ENCODE measurements around the gene PCDHGA1. TPM values are rescaled to one million over a fixed set of nuclear protein-coding genes. Genes with fewer than 3 reads are reported as not detected.
A peak's percentile ranks its signal among the peaks of the same experiment; 100 is the strongest.
"Not testable (repeated sequence)": the region's sequence is repeated elsewhere in the genome, so short reads cannot be mapped to it uniquely, and the experiment has no call there.

Gene PCDHGA1
- total RNA-seq, 2 donors from 2014 or later, result 0.33 to 0.78 TPM

DNA sequence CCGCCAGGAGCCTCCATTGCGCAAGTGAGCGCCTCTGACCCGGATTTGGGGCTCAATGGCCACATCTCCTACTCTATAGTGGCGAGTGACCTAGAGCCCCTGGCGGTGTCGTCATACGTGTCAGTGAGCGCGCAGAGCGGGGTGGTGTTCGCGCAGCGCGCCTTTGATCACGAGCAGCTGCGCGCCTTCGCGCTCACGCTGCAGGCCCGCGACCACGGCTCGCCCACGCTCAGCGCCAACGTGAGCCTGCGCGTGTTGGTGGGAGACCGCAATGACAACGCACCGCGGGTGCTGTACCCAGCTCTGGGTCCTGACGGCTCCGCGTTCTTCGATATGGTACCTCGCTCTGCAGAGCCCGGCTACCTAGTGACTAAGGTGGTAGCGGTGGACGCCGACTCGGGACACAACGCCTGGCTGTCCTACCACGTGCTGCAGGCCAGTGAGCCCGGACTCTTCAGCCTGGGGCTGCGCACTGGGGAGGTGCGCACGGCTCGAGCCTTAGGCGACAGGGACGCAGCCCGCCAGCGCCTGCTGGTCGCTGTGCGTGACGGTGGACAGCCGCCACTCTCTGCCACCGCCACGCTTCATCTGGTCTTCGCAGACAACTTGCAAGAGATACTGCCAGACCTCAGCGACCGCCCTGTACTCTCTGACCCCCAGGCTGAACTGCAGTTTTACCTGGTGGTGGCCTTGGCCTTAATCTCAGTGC is 79.4 kb downstream of the PCDHGA1 start:
- Histone ChIP-seq H3K36me3 (replicated peaks in 1 of 2; ENCODE audit: insufficient read depth in 1 of 2, low read depth in 2 of 2) (no peaks in the 10 kb centered on the region), H3K4me1 (no peaks in the 10 kb centered on the region), H3K4me3 (no peak overlapping the region), H3K27ac (no peak overlapping the region), H3K27me3 (no peaks in the 10 kb centered on the region), H3K9me3 (peaks cover 0 to 77% (median 9%) of the 10 kb centered on the region in 3 donors)
- 20 to 33% methylated on average over 6 to 62 of the region's 64 CpGs for WGBS, 2 donors
- intact Hi-C loops (cut with DNase I), result loop anchor here (10.0 kb wide), 1 partner anchor 105 kb away; no protein-coding TSS in a partner anchor
- ATAC-seq (no peak), DNase-seq (no peak)
- TF ChIP-seq POLR2A (IDR thresholded peaks at IDR 0.05), result no peak
- TF ChIP-seq, protein P1, sequence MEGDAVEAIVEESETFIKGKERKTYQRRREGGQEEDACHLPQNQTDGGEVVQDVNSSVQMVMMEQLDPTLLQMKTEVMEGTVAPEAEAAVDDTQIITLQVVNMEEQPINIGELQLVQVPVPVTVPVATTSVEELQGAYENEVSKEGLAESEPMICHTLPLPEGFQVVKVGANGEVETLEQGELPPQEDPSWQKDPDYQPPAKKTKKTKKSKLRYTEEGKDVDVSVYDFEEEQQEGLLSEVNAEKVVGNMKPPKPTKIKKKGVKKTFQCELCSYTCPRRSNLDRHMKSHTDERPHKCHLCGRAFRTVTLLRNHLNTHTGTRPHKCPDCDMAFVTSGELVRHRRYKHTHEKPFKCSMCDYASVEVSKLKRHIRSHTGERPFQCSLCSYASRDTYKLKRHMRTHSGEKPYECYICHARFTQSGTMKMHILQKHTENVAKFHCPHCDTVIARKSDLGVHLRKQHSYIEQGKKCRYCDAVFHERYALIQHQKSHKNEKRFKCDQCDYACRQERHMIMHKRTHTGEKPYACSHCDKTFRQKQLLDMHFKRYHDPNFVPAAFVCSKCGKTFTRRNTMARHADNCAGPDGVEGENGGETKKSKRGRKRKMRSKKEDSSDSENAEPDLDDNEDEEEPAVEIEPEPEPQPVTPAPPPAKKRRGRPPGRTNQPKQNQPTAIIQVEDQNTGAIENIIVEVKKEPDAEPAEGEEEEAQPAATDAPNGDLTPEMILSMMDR (IDR thresholded peaks at IDR 0.05), result no peak

DNA sequence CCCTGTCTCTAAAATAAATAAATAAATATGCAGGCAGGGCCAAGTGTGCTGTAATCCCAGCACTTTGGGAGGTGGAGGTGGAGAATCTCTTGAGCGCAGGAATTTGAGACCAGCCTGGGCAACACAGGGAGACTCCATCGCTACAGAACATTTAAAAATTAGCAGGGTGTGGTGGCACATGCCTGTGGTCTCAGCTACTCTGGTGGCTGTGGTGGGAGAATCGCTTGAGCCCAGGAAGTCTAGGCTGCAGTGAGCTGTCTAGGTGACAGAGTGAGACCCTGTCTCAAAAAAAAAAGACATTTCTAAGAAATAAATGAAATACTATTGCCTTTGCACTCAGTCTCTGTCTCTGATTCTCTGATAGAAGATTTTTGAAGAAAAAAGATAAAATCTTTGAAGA is 81.3 kb downstream of the PCDHGA1 start:
- Histone ChIP-seq H3K36me3 (replicated peaks in 1 of 2; ENCODE audit: insufficient read depth in 1 of 2, low read depth in 2 of 2) (no peaks in the 10 kb centered on the region), H3K9me3 (peaks cover 0 to 68% (median 5%) of the 10 kb centered on the region in 3 donors), H3K27ac (no peak overlapping the region), H3K27me3 (no peaks in the 10 kb centered on the region), H3K4me3 (no peak overlapping the region), H3K4me1 (no peaks in the 10 kb centered on the region)
- no peak for TF ChIP-seq POLR2A (IDR thresholded peaks at IDR 0.05)
- no peak for ATAC-seq
- intact Hi-C loops (cut with DNase I), result loop anchor here (10.0 kb wide), 1 partner anchor 103 kb away; no protein-coding TSS in a partner anchor
- no peak for DNase-seq
- 61 to 66% methylated on average over 3 of the region's 3 CpGs for WGBS, 2 donors

GRCh38 chr5:141412854-141413539 is 82.7 kb downstream of the PCDHGA1 start, which contains the start of gene PCDHGA10:
Gene PCDHGA10, plus strand, starts transcription at chr5:141412987. Its CDS starts 189 bp downstream, at chr5:141413176.
- 19 to 24% methylated on average over 31 of the region's 31 CpGs for WGBS, 2 donors
- Histone ChIP-seq H3K4me3 (no peak within 1 kb of the TSS), H3K27ac (no peak within 1 kb of the TSS), H3K9me3 (peaks cover 0 to 67% (median 7%) of the 10 kb centered on the region in 3 donors), H3K4me1 (no peaks in the 10 kb centered on the region), H3K27me3 (no peaks in the 10 kb centered on the region), H3K36me3 (replicated peaks in 1 of 2; ENCODE audit: insufficient read depth in 1 of 2, low read depth in 2 of 2) (no peaks in the 10 kb centered on the region)
- no peak for ATAC-seq
- DNase-seq, result peak in 3 of 4 donors; percentile 40 to 54 (median 40)
- TF ChIP-seq, protein P1 (IDR thresholded peaks at IDR 0.05), result peak in 4 of 7 experiments; percentile 16 to 43 (median 32)
- no peak for TF ChIP-seq POLR2A (IDR thresholded peaks at IDR 0.05)
- intact Hi-C loops (cut with DNase I), result loop anchor here (10.0 kb wide), 1 partner anchor 102 kb away; no protein-coding TSS in a partner anchor

GRCh38 chr5:141413540-141414069 is 83.3 kb downstream of the PCDHGA1 start:
- ATAC-seq, result no peak
- peaks cover 0 to 70% (median 7%) of the 10 kb centered on the region in 3 donors for H3K9me3 ChIP-seq
- no peak for TF ChIP-seq POLR2A (IDR thresholded peaks at IDR 0.05)
- TF ChIP-seq, protein P1 (IDR thresholded peaks at IDR 0.05), result no peak
- H3K27me3 ChIP-seq, result no peaks in the 10 kb centered on the region
- WGBS, 2 donors, result 18 to 23% methylated on average over 24 to 25 of the region's 25 CpGs
- H3K27ac ChIP-seq, result no peak overlapping the region
- DNase-seq, result no peak
- intact Hi-C loops (cut with DNase I), result loop anchor here (10.0 kb wide), 1 partner anchor 101 kb away; no protein-coding TSS in a partner anchor
- no peaks in the 10 kb centered on the region for H3K4me1 ChIP-seq
- no peak overlapping the region for H3K4me3 ChIP-seq
- H3K36me3 ChIP-seq (replicated peaks in 1 of 2; ENCODE audit: insufficient read depth in 1 of 2, low read depth in 2 of 2), result no peaks in the 10 kb centered on the region

- ATAC-seq; H3K4me1 ChIP-seq; H3K27me3 ChIP-seq; H3K36me3 ChIP-seq (replicated peaks in 1 of 2; ENCODE audit: insufficient read depth in 1 of 2, low read depth in 2 of 2); H3K4me3 ChIP-seq; DNase-seq; H3K27ac ChIP-seq: not testable (repeated sequence)
- WGBS, 2 donors, result 19 to 28% methylated on average over 26 to 46 of the region's 46 CpGs
- intact Hi-C loops (cut with DNase I), result loop anchor here (10.0 kb wide), 1 partner anchor 100 kb away; no protein-coding TSS in a partner anchor
- peaks cover 0 to 70% (median 9%) of the 10 kb centered on the region in 3 donors for H3K9me3 ChIP-seq
Measured at GRCh38 chr5:141414548-141415274, 84.4 kb downstream of the PCDHGA1 start.

DNA sequence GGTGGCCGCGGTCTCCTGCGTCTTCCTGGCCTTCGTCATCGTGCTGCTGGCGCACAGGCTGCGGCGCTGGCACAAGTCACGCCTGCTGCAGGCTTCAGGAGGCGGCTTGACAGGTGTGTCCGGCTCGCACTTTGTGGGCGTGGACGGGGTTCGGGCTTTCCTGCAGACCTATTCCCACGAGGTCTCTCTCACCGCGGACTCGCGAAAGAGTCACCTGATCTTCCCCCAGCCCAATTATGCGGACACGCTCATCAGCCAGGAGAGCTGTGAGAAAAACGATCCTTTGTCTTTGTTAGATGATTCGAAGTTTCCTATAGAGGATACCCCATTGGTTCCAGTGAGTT is 84.9 kb downstream of the PCDHGA1 start:
- H3K9me3 ChIP-seq, result peaks cover 0 to 70% (median 8%) of the 10 kb centered on the region in 3 donors
- H3K4me1 ChIP-seq; H3K27me3 ChIP-seq; H3K36me3 ChIP-seq (replicated peaks in 1 of 2; ENCODE audit: insufficient read depth in 1 of 2, low read depth in 2 of 2); H3K4me3 ChIP-seq; ATAC-seq; H3K27ac ChIP-seq; DNase-seq: not testable (repeated sequence)
- intact Hi-C loops (cut with DNase I), result loop anchor here (10.0 kb wide), 1 partner anchor 100 kb away; no protein-coding TSS in a partner anchor
- WGBS, 2 donors, result 13 to 30% methylated on average over 22 to 24 of the region's 24 CpGs

All from body of pancreas (tissue), 4 donors.